Spinal cord (tissue), 10 donors: ENCODE results near the gene TCHHL1. TPM values are rescaled to one million over a fixed set of nuclear protein-coding genes. Genes with fewer than 3 reads are reported as not detected.
"Not testable (repeated sequence)": the region's sequence is repeated elsewhere in the genome, so short reads cannot be mapped to it uniquely, and the experiment has no call there.

ENCODE experiments used
- DNase-seq, 6 donors: peaks; one replicate each; pipeline versions ENCODE4 v3.0.0 to v3.0.0-alpha.2; 2013 to 2015; ENCODE audit warnings: low spot score in 6 of 6, low read depth in 4 of 6
- H3K27ac ChIP-seq: one replicate; pipeline ENCODE4 v1.5.1; 2013; ENCODE audit warnings: low read depth, low read length, control low read depth
- H3K27me3 ChIP-seq: one replicate; pipeline ENCODE4 v1.6.1; 2013; ENCODE audit warnings: low read length; ENCODE audit not compliant: control insufficient read depth, insufficient read depth
- H3K36me3 ChIP-seq: one replicate; pipeline ENCODE4 v1.6.1; 2013; ENCODE audit warnings: low read length; ENCODE audit not compliant: control insufficient read depth, insufficient read depth
- H3K4me1 ChIP-seq: one replicate; pipeline ENCODE4 v1.6.1; 2013; ENCODE audit warnings: low read length; ENCODE audit not compliant: control insufficient read depth, insufficient read depth
- H3K4me3 ChIP-seq: one replicate; pipeline ENCODE4 v1.5.1; 2013; ENCODE audit warnings: low read depth, low read length, control low read depth
- H3K9me3 ChIP-seq: one replicate; pipeline ENCODE4 v1.6.1; 2013; ENCODE audit warnings: low read length; ENCODE audit not compliant: control insufficient read depth, insufficient read depth
- WGBS: methylation state at CpG from one replicate; pipeline ENCODE4 v1.1.5; 2013; ENCODE audit warnings: missing lambda C conversion rate; ENCODE audit not compliant: insufficient coverage; 5-methylcytosine and 5-hydroxymethylcytosine counted together
- polyA plus RNA-seq, 2 donors: library from polyadenylated mRNA; unstranded; fragments of 120-200 nt; gene quantifications; one replicate each; pipeline ENCODE4 v1.2.1, GENCODE V29; 2013; ENCODE audit not compliant: insufficient read length in 2 of 2
- total RNA-seq, 2 donors: library from RNA; depleted of rRNA in 1 of 2; stranded (reverse); fragments of 120-200 nt in 1 of 2; fragments of >200 nt in 1 of 2; gene quantifications; one replicate each; pipeline versions ENCODE4 v1.2.3 to v1.2.4, GENCODE V29; 2013 to 2014
- donor health status: healthy.

TCHHL1 gene
- total and polyA plus RNA-seq, 4 donors = not detected

- Histone ChIP-seq H3K9me3 (peaks cover 11% of the 10 kb centered on the region), H3K4me1 (peaks cover 25% of the 10 kb centered on the region), H3K36me3 (no peaks in the 10 kb centered on the region), H3K4me3 (no peak overlapping the region), H3K27ac (no peak overlapping the region), H3K27me3 (peaks cover 39% of the 10 kb centered on the region)
- DNase-seq = no peak
- WGBS = no CpG with 5 or more reads among the region's 2 CpGs
These were observed 16.0 kb upstream of the TCHHL1 start for GRCh38 chr1:152104854-152105253.

- Histone ChIP-seq H3K36me3 (no peaks in the 10 kb centered on the region), H3K27ac (no peak overlapping the region), H3K27me3 (peaks cover 4% of the 10 kb centered on the region), H3K4me3 (no peak overlapping the region), H3K9me3 (peaks cover 2% of the 10 kb centered on the region), H3K4me1 (no peaks in the 10 kb centered on the region)
- 61% methylated on average over 2 of the region's 3 CpGs for WGBS
- DNase-seq = no peak
These were observed 8.1 kb upstream of the TCHHL1 start for GRCh38 chr1:152096931-152097330.

- Histone ChIP-seq H3K27me3 (peaks cover 12% of the 10 kb centered on the region), H3K9me3 (no peaks in the 10 kb centered on the region), H3K27ac (no peak overlapping the region), H3K36me3 (no peaks in the 10 kb centered on the region), H3K4me3 (no peak overlapping the region), H3K4me1 (no peaks in the 10 kb centered on the region)
- DNase-seq = no peak
These were observed 2.1 kb downstream of the TCHHL1 start for GRCh38 chr1:152086760-152087159.

GRCh38 chr1:152084853-152085252 is 4.0 kb downstream of the TCHHL1 start:
- no peak for DNase-seq
- H3K4me3 ChIP-seq = no peak overlapping the region
- no peaks in the 10 kb centered on the region for H3K36me3 ChIP-seq
- no peaks in the 10 kb centered on the region for H3K4me1 ChIP-seq
- 10% methylated on average over 1 of the region's 1 CpG for WGBS
- H3K9me3 ChIP-seq = no peaks in the 10 kb centered on the region
- H3K27me3 ChIP-seq = peaks cover 12% of the 10 kb centered on the region
- H3K27ac ChIP-seq = no peak overlapping the region

- H3K27me3 ChIP-seq, H3K9me3 ChIP-seq, H3K4me1 ChIP-seq, H3K27ac ChIP-seq, DNase-seq, H3K4me3 ChIP-seq, H3K36me3 ChIP-seq: not testable (repeated sequence)
- 92% methylated on average over 15 of the region's 17 CpGs for WGBS
These were observed 7.8 kb downstream of the TCHHL1 start for GRCh38 chr1:152081026-152081425.

- not testable (repeated sequence) for DNase-seq, H3K4me3 ChIP-seq, H3K9me3 ChIP-seq, H3K36me3 ChIP-seq, H3K27ac ChIP-seq, H3K27me3 ChIP-seq, H3K4me1 ChIP-seq
- WGBS = 91% methylated on average over 14 of the region's 17 CpGs
These were observed 8.4 kb downstream of the TCHHL1 start for GRCh38 chr1:152080494-152080893.

GRCh38 chr1:152078831-152079441 is 9.9 kb downstream of the TCHHL1 start:
- no peaks in the 10 kb centered on the region for H3K4me1 ChIP-seq
- H3K36me3 ChIP-seq = no peaks in the 10 kb centered on the region
- no peaks in the 10 kb centered on the region for H3K27me3 ChIP-seq
- H3K4me3 ChIP-seq = no peak overlapping the region
- 91% methylated on average over 12 of the region's 24 CpGs for WGBS
- no peak overlapping the region for H3K27ac ChIP-seq
- H3K9me3 ChIP-seq = no peaks in the 10 kb centered on the region
- no peak for DNase-seq

- no peak overlapping the region for H3K27ac ChIP-seq
- no peaks in the 10 kb centered on the region for H3K9me3 ChIP-seq
- H3K4me1 ChIP-seq = no peaks in the 10 kb centered on the region
- no peaks in the 10 kb centered on the region for H3K36me3 ChIP-seq
- H3K4me3 ChIP-seq = no peak overlapping the region
- DNase-seq = no peak
- peaks cover 2% of the 10 kb centered on the region for H3K27me3 ChIP-seq
- WGBS = 74% methylated on average over 3 of the region's 3 CpGs
These were observed 16.6 kb downstream of the TCHHL1 start for GRCh38 chr1:152072311-152072710.

GRCh38 chr1:152071123-152071522 is 17.7 kb downstream of the TCHHL1 start:
- H3K27me3 ChIP-seq = peaks cover 2% of the 10 kb centered on the region
- DNase-seq = no peak

GRCh38 chr1:152067929-152068328 is 20.9 kb downstream of the TCHHL1 start:
- DNase-seq = no peak
- Histone ChIP-seq H3K27ac (no peak overlapping the region), H3K4me1 (no peaks in the 10 kb centered on the region), H3K27me3 (peaks cover 2% of the 10 kb centered on the region), H3K4me3 (no peak overlapping the region), H3K36me3 (no peaks in the 10 kb centered on the region), H3K9me3 (no peaks in the 10 kb centered on the region)
- WGBS = no CpG with 5 or more reads among the region's 1 CpG

More at GRCh38 chr1:152071123-152071522, 17.7 kb downstream of the TCHHL1 start:
- no peaks in the 10 kb centered on the region for H3K9me3 ChIP-seq
- H3K4me1 ChIP-seq = no peaks in the 10 kb centered on the region
- H3K36me3 ChIP-seq = no peaks in the 10 kb centered on the region
- WGBS = 87% methylated on average over 3 of the region's 3 CpGs
- H3K4me3 ChIP-seq = no peak overlapping the region
- no peak overlapping the region for H3K27ac ChIP-seq
